ENCODE data around the gene CD80.

Gene CD80

GRCh38 chr3:119547227-119547626, 12.2 kb downstream of the CD80 start:
- no peak for DNase-seq (ENCODE audit: low read depth, low spot score)

GRCh38 chr3:119543147-119543546, 16.3 kb downstream of the CD80 start:
- no peak for DNase-seq (ENCODE audit: low read depth, low spot score)

DNA sequence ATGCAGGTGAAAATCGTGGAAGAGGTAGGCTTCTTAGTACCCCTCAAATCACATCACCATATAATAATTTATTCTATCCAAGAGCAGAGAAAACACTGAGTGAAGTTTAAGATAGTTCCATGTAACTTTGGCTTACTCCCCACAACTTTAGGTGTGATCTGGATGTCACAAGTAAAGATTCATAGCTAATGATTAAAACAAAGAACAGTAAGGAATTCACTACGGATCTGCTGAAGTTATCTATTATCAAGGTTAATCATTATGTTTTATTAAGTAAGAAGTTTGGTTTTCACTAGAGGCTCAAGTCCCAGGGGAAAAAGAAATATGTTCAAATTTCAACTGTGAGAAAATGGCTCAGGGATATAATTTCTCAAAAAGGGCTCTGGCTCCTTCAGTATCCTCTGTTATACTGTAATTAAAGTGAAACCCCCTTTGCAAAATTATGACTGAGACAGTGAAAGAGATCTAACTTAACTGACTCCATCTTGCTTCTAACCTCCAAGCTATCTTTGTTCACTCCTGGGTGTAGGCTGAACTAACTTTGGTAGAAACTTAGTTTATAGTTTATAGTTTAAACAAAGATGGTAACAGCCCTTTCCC, 17.1 kb downstream of the CD80 start:
- DNase-seq (ENCODE audit: low read depth, low spot score) = no peak

DNA sequence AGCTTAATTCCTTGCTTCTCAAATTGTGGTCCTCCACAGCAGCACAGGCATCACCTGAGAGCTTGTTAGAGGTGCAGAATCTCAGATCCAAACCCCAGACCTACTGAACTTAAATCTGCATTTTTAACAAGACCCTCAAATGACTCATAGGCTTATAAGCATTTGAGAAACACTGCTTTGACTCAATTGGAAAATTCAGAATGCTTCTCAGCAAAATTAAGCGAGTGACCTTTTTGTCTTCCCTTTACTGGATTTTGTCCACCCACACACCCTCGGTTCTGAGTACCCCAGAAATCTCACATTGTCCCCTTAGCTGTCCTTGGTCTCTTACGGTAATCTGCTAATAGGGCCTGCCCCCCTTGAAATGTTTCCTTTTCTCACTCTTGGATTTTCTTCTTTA, 17.9 kb downstream of the CD80 start:
- no peak for DNase-seq (ENCODE audit: low read depth, low spot score)

DNA sequence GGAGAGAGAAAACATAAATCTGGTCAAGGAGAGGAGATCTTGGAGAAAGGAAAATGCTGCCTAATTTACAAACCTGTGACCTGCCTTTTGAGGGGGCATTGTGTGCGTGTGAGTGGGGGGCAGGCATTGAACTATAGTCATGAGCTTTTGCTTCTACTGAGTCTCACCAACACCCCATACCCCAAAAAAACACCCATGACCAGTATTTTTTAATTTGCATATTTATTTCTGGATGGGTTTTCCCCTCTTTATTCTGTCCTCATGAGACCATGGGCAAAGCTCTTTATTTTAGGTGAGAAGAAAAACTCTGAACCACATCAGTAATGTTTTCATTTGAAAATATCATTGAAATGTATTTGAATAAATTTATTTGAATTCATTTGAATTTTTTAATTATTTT, 20.6 kb downstream of the CD80 start:
- no peak for DNase-seq (ENCODE audit: low read depth, low spot score)

- no peak for DNase-seq (ENCODE audit: low read depth, low spot score)
Observed at GRCh38 chr3:119536757-119537156, 22.7 kb downstream of the CD80 start.

- DNase-seq (ENCODE audit: low read depth, low spot score) = no peak
Observed at GRCh38 chr3:119534296-119534695, 25.1 kb downstream of the CD80 start.

DNA sequence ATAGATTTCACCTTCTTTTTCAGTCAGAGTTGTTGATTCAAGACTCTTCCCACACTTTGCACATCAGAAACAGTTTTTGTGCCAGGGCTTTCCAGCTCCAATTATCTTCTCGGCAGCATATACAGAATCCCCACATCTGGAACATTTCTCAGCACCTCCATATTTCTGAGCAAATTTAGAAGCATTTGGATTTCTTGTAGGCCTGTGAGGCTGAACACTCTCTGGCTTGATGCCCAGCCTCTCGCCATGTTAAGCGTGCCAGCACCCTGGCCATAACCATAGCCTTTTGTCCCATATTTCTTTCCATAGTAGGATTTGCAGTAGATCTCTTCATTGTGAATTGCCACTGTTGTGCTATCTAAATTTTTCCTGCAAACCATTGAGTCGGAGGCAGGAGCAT, 28.3 kb downstream of the CD80 start:
- DNase-seq (ENCODE audit: low read depth, low spot score) = no peak

GRCh38 chr3:119530456-119530855, 29.0 kb downstream of the CD80 start:
- peak; percentile 12 for DNase-seq (ENCODE audit: low read depth, low spot score)

- DNase-seq (ENCODE audit: low read depth, low spot score) = no peak
Observed at GRCh38 chr3:119529883-119530282, 29.5 kb downstream of the CD80 start.

GRCh38 chr3:119527714-119528113, 31.7 kb downstream of the CD80 start:
- no peak for DNase-seq (ENCODE audit: low read depth, low spot score)

DNA sequence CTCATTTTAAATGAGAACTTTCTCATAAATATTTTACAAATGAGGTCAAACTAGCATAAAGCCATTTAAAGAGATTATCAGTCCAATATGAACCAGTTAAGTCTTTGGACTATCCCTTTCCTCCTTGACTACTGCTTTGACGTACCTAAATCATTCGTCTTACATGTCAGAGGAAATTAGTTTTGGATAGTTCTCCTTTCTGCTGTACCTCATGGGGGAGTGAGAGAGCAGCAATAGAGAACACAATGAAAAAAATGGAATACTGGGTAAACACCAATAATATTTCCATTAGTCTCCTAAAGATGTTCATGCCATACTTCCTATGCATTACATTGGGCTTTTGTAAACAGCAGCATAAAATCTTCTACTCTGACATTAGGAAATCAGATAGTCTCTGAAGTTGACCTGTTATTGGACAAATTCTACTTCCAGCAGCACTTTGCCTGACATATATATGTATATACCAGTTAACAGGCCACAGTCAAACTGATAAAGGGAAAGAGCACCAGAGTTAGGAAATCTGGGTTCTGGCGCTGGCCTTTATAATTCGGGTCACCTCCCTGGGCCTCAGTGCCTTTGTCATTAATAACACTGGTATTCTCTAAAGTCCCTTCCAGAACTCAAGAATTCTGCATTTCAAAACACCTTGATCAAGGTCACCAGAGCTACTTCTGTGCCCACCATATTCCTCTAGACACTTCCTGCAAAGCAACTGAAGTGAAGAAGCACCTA, 34.3 kb downstream of the CD80 start:
- DNase-seq (ENCODE audit: low read depth, low spot score) = no peak

DNA sequence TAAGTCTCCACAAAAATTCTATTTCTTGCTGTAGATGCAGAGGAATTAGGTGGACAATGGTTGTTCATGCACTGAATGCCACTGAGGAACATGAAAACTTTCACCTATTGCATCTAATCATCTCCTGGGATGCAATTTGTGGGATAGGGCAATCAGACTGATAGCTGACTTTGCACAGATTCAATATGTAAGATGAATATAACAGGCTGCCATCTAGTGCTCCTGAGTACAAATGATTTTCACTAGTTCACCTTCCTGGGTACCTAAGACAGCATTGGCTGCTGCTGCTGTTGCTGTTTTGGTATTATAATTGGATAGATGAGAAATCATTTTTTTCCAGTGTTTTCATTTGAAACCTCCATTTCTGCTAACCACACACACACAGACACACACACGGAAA, 41.4 kb downstream of the CD80 start:
- DNase-seq (ENCODE audit: low read depth, low spot score) = no peak

- no peak for DNase-seq (ENCODE audit: low read depth, low spot score)
Observed at GRCh38 chr3:119517112-119517511, 42.3 kb downstream of the CD80 start.

DNA sequence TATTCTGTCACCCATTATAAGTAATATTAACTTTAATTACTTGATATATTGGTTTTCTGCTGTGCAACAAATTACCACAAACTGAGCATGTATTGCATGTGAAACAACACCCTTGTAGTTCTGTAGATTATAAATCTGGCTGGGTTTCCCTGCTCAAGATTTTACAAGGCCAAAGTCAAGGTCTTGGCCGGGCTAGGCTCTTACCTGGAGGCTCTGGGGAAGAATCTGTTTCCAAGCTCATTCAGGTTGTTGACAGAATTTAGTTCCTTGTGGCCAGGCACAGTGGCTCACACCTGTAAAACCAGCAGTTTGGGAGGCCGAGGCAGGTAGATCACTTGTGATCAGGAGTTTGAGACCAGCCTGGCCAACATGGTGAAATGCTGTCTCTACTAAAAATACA, 44.8 kb downstream of the CD80 start:
- no peak for DNase-seq (ENCODE audit: low read depth, low spot score)

GRCh38 chr3:119510690-119511089, 48.7 kb downstream of the CD80 start:
- DNase-seq (ENCODE audit: low read depth, low spot score) = no peak

DNA sequence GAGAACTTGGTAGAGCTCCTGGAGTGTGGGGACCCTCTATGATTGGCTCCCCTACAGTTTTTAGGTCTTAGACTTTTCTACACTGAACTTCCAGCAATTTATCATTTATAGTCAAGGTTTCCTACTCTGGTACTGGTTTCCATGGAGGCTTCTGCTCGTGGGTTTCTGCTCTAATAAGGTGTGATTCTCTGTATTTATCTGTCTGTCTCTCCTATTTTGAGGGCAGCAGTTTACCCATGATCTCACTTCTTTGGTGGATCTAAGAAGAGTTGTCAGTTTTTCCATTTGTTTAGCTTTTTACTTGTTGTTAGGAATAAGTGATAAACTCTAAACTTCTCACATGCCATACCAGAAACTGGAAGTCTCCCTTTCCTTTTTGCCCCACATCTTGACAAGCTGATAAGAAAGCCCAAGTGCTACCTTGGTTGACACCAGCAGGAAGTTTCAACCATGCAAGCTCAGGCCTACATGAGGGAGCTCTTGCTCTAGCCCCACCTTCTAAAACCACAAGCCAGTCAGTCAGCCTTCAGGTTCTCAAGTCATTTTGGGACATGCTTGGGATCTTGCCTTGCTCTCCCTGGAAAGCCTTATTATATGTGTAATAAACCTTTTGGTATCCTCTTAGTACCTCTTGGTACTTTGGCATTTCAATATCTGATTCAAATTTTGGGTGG, 51.1 kb downstream of the CD80 start:
- DNase-seq (ENCODE audit: low read depth, low spot score) = no peak

GRCh38 chr3:119507404-119507803, 52.0 kb downstream of the CD80 start:
- no peak for DNase-seq (ENCODE audit: low read depth, low spot score)

DNA sequence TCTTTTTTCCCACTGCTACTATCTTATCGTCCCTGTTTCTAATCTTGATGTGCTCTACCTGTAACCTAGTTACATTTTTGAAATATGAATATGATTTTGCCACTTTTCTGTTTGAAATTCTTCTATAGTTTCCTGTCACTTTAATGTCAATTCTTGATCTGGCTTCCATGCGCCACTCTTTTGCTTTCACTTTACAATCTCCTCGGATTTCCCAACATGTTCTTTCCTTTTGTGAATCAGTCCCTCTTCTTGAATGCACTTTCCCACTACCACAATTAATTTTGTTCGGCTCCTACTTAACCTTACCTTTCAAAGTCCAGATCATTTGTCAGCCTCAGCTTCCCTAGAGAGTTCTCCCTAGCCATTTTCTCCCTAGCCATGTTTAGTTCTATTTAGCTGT, 52.8 kb downstream of the CD80 start:
- no peak for DNase-seq (ENCODE audit: low read depth, low spot score)

- DNase-seq (ENCODE audit: low read depth, low spot score) = no peak
Observed at GRCh38 chr3:119500901-119501300, 58.5 kb downstream of the CD80 start.

DNA sequence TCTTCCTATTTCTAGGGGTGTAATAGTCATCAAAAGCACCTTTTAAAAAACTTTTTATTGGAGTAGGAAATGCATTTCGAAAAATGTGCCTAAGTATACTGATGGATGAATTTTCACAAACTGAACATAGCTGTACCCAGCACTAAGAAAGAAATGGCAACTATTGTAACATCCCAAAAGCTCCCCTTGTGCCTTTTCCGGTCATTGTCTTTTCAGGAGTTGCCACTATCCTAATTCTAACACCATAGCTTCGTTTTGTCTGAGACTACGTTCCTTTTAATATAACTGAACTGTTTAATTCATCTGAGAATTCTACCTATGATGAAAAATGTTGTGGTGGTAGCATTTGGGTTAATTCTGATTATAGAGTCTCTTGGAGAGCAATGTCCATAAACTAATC, 59.1 kb downstream of the CD80 start:
- DNase-seq (ENCODE audit: low read depth, low spot score) = no peak

DNA sequence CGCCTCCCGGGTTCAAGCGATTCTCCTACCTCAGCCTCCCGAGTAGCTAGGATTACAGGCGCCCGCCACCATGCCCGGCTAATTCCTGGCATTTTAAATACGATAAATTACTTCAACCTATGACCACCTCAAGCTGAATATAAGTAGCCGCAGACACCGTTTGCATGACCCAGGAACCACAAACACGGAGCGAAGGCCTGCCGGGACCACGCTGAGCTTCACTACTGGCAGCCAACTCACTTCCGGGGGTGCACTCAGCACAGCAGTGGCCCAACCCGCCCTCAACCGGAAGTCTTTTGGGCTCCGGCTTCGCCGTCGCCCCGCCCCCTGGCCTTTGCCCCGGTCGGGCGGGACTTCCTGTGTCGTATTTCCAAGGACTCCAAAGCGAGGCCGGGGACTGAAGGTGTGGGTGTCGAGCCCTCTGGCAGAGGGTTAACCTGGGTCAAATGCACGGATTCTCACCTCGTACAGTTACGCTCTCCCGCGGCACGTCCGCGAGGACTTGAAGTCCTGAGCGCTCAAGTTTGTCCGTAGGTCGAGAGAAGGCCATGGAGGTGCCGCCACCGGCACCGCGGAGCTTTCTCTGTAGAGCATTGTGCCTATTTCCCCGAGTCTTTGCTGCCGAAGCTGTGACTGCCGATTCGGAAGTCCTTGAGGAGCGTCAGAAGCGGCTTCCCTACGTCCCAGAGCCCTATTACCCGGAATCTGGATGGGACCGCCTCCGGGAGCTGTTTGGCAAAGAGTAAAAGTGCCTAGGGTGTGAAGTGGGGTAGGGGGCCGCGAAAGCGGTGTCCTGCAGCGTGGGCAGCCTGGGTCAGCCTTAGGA, 61.0 kb downstream of the CD80 start, which contains the start of gene TIMMDC1:
TSS of gene TIMMDC1 (plus strand) at position 362 of the 826 bp plus-strand sequence. CDS start at position 549, 187 bp downstream.
- peak; percentile 99 for DNase-seq (ENCODE audit: low read depth, low spot score)

Measured in ELF-1 (cell line).